Upper lobe of right lung (tissue), 1 donor: ENCODE measurements around the gene TANK. TPM values are rescaled to one million over a fixed set of nuclear protein-coding genes. Genes with fewer than 3 reads are reported as not detected.
"Not testable (repeated sequence)": the region's sequence is repeated elsewhere in the genome, so short reads cannot be mapped to it uniquely, and the experiment has no call there.

Source experiments
- ATAC-seq: fragments of 200-7000 bp; cut with Tn5 transposase; one replicate; pipeline ENCODE4 v1.9.1; 2020; ENCODE audit warnings: mild to moderate bottlenecking, moderate library complexity
- DNase-seq: peaks from one replicate; pipeline ENCODE4 v3.0.0-alpha.2; 2020
- H3K27ac ChIP-seq: fragments of 200-600 bp; one replicate; pipeline ENCODE4 v1.8.0; 2022
- H3K27me3 ChIP-seq: fragments of 200-600 bp; one replicate; pipeline ENCODE4 v1.8.0; 2022; ENCODE audit warnings: mild to moderate bottlenecking
- H3K36me3 ChIP-seq: fragments of 200-600 bp; one replicate; pipeline ENCODE4 v1.8.0; 2022
- H3K4me1 ChIP-seq: fragments of 200-600 bp; one replicate; pipeline ENCODE4 v1.8.0; 2022
- H3K4me3 ChIP-seq: fragments of 200-600 bp; one replicate; pipeline ENCODE4 v1.8.0; 2022; ENCODE audit warnings: mild to moderate bottlenecking
- H3K9me3 ChIP-seq: fragments of 200-600 bp; one replicate; pipeline ENCODE4 v1.8.0; 2022
- CTCF ChIP-seq: fragments of 200-600 bp; IDR thresholded peaks from one replicate; pipeline ENCODE4 v1.8.0; 2022; ENCODE audit warnings: antibody characterized with exemption
- intact Hi-C: fragments of 100-400 bp; cut with DNase I; formaldehyde crosslinking; loops from one replicate; pipeline ENCODE4 v1.11.0; 2022
- total RNA-seq: library from RNA; stranded (reverse); fragmentation: NEBNext Ultra II Directional; extraction: Animal tissue kit (Norgen Biotek cat#: 25700); gene quantifications from one replicate; pipeline ENCODE4 v1.2.1, GENCODE V29; 2021
- donor health status: DM: no; HTN: yes; CAD: no; lungs with severe emphysema.

The TANK gene
- total RNA-seq, 1 donor from 2014 or later, result 79.6 TPM

GRCh38 chr2:161281615-161282310, 121.5 kb downstream of the TANK start:
- H3K36me3 ChIP-seq, H3K9me3 ChIP-seq, intact Hi-C loops, ATAC-seq, H3K4me1 ChIP-seq, DNase-seq, H3K4me3 ChIP-seq, H3K27ac ChIP-seq: not testable (repeated sequence)
- peaks cover 12% of the 10 kb centered on the region for H3K27me3 ChIP-seq

GRCh38 chr2:161282311-161282644, 122.0 kb downstream of the TANK start:
- peaks cover 12% of the 10 kb centered on the region for H3K27me3 ChIP-seq
- H3K36me3 ChIP-seq, H3K4me1 ChIP-seq, H3K4me3 ChIP-seq, intact Hi-C loops, H3K9me3 ChIP-seq, ATAC-seq, DNase-seq, H3K27ac ChIP-seq: not testable (repeated sequence)

- no peaks in the 10 kb centered on the region for H3K9me3 ChIP-seq
- H3K27ac ChIP-seq, result no peak overlapping the region
- no peaks in the 10 kb centered on the region for H3K4me1 ChIP-seq
- peaks cover 12% of the 10 kb centered on the region for H3K27me3 ChIP-seq
- H3K36me3 ChIP-seq, result no peaks in the 10 kb centered on the region
- intact Hi-C loops, result no loop called here
- H3K4me3 ChIP-seq, result no peak overlapping the region
- ATAC-seq, result no peak
- DNase-seq, result no peak
- no peak for TF ChIP-seq CTCF
These were observed 123.7 kb downstream of the TANK start for GRCh38 chr2:161283926-161284325.

Other genes with a start within 250 kb of the TANK start
- 33.0 TPM for gene PSMD14, start 148.0 kb downstream of the TANK start, total RNA-seq